ENCODE data around the gene UGT8.

UGT8 gene

DNA sequence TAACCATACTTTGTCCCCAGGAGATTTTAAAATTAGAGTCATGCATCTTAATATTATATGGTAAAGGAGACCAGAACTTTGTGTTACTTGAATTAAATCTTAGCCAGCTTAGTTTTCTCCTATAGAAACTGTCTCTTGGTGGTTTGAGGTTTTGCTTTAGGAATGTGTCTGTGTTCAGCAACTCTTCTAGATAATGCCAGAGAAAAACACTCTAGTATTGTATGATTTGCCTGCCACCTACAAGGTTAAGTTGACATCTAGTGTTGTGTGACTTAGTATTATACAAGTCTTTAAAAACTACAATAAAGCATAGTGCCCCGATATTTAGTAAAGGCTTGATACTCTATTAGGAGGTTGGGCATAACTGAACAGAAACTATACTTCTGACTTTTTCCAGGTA is 2.1 kb downstream of the UGT8 start:
- peak overlapping the region; percentile 95 for H3K4me2 ChIP-seq (ENCODE audit: low read depth, low read length, poor library complexity, severe bottlenecking)
- no peaks in the 10 kb centered on the region for H3K9me2 ChIP-seq (replicated peaks; ENCODE audit: insufficient read depth, low read length)
- H3K27me3 ChIP-seq (ENCODE audit: low read length): no peaks in the 10 kb centered on the region
- H2AFZ ChIP-seq (ENCODE audit: low read depth, low read length, severe bottlenecking): no peak overlapping the region
- peaks cover 29% of the 10 kb centered on the region for H3F3A ChIP-seq (ENCODE audit: insufficient read depth)
- peak overlapping the region; percentile 93 for H3K27ac ChIP-seq (ENCODE audit: low read depth, low read length)
- peaks cover 62% of the 10 kb centered on the region for H3K79me2 ChIP-seq (ENCODE audit: insufficient read depth, low read length)
- TF ChIP-seq EZH2phosphoT487 (conservative IDR thresholded peaks at IDR 0.05; ENCODE audit: low read length): no peak
- TF ChIP-seq, protein P1, sequence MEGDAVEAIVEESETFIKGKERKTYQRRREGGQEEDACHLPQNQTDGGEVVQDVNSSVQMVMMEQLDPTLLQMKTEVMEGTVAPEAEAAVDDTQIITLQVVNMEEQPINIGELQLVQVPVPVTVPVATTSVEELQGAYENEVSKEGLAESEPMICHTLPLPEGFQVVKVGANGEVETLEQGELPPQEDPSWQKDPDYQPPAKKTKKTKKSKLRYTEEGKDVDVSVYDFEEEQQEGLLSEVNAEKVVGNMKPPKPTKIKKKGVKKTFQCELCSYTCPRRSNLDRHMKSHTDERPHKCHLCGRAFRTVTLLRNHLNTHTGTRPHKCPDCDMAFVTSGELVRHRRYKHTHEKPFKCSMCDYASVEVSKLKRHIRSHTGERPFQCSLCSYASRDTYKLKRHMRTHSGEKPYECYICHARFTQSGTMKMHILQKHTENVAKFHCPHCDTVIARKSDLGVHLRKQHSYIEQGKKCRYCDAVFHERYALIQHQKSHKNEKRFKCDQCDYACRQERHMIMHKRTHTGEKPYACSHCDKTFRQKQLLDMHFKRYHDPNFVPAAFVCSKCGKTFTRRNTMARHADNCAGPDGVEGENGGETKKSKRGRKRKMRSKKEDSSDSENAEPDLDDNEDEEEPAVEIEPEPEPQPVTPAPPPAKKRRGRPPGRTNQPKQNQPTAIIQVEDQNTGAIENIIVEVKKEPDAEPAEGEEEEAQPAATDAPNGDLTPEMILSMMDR (IDR thresholded peaks at IDR 0.05; ENCODE audit: insufficient read depth, low read length, poor library complexity, severe bottlenecking): no peak
- H3K4me3 ChIP-seq (ENCODE audit: insufficient read depth, low read length, poor library complexity, severe bottlenecking): peak overlapping the region; percentile 64
- H4K20me1 ChIP-seq (ENCODE audit: low read depth, low read length): no peaks in the 10 kb centered on the region
- H3K36me3 ChIP-seq (ENCODE audit: low read length): no peaks in the 10 kb centered on the region
- peak overlapping the region; percentile 92 for H3K9ac ChIP-seq (ENCODE audit: low read length)
- no peaks in the 10 kb centered on the region for H3K9me3 ChIP-seq (ENCODE audit: insufficient read depth, low read length)

DNA sequence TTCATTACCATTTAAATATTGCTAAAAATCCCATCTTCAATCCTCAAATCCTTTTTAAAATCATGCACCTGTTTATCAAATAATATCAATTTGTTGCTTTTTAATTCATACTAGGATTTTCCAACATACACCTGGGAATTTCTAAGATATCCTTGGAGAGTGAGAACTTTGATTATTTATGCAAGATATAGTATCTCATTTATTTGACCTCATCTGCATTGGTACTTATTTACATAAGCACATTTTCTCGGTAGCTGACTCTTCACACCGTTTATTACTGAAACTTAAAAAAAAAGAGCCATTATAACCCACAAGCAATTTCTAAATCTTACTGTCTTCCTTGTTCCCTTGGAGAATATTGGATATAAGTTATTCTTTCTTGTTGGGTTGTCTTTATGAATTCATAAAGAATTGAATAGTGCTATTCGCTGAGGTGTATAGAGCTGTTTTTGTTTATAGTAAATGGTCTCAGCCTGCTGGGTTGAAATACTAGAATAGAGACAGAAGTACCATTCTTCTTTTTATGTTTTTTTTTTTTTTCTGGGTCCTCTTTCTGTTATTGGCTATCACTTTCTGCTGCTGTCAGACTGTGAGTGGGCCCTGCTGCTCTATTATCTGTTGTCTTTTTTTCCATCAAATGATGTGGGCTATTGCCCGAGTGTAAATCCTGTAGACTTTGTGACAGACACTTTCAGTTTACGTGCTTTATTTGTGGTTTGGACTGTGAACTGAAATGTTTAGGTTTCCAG is 2.9 kb downstream of the UGT8 start:
- no peaks in the 10 kb centered on the region for H3K36me3 ChIP-seq (ENCODE audit: low read length)
- TF ChIP-seq, protein P1 (IDR thresholded peaks at IDR 0.05; ENCODE audit: insufficient read depth, low read length, poor library complexity, severe bottlenecking): no peak
- no peak for TF ChIP-seq EZH2phosphoT487 (conservative IDR thresholded peaks at IDR 0.05; ENCODE audit: low read length)
- H3K9me3 ChIP-seq (ENCODE audit: insufficient read depth, low read length): no peaks in the 10 kb centered on the region
- H3K4me2 ChIP-seq (ENCODE audit: low read depth, low read length, poor library complexity, severe bottlenecking): peak overlapping the region; percentile 95
- H3F3A ChIP-seq (ENCODE audit: insufficient read depth): peaks cover 29% of the 10 kb centered on the region
- peaks cover 71% of the 10 kb centered on the region for H3K79me2 ChIP-seq (ENCODE audit: insufficient read depth, low read length)
- no peak overlapping the region for H2AFZ ChIP-seq (ENCODE audit: low read depth, low read length, severe bottlenecking)
- peak overlapping the region; percentile 93 for H3K27ac ChIP-seq (ENCODE audit: low read depth, low read length)
- no peaks in the 10 kb centered on the region for H4K20me1 ChIP-seq (ENCODE audit: low read depth, low read length)
- H3K9ac ChIP-seq (ENCODE audit: low read length): peak overlapping the region; percentile 92
- no peaks in the 10 kb centered on the region for H3K9me2 ChIP-seq (replicated peaks; ENCODE audit: insufficient read depth, low read length)
- peak overlapping the region; percentile 64 for H3K4me3 ChIP-seq (ENCODE audit: insufficient read depth, low read length, poor library complexity, severe bottlenecking)
- H3K27me3 ChIP-seq (ENCODE audit: low read length): no peaks in the 10 kb centered on the region

GRCh38 chr4:114603497-114603896 is 4.9 kb downstream of the UGT8 start:
- Histone ChIP-seq H3K9ac (ENCODE audit: low read length) (peak overlapping the region; percentile 92), H3K36me3 (ENCODE audit: low read length) (no peaks in the 10 kb centered on the region), H4K20me1 (ENCODE audit: low read depth, low read length) (no peaks in the 10 kb centered on the region), H3K79me2 (ENCODE audit: insufficient read depth, low read length) (peaks cover 86% of the 10 kb centered on the region), H3K4me3 (ENCODE audit: insufficient read depth, low read length, poor library complexity, severe bottlenecking) (peak overlapping the region; percentile 50), H3K9me2 (replicated peaks; ENCODE audit: insufficient read depth, low read length) (no peaks in the 10 kb centered on the region), H2AFZ (ENCODE audit: low read depth, low read length, severe bottlenecking) (no peak overlapping the region), H3K27ac (ENCODE audit: low read depth, low read length) (peak overlapping the region; percentile 93), H3K9me3 (ENCODE audit: insufficient read depth, low read length) (no peaks in the 10 kb centered on the region), H3F3A (ENCODE audit: insufficient read depth) (peaks cover 29% of the 10 kb centered on the region), H3K27me3 (ENCODE audit: low read length) (no peaks in the 10 kb centered on the region), H3K4me2 (ENCODE audit: low read depth, low read length, poor library complexity, severe bottlenecking) (peak overlapping the region; percentile 95)
- TF ChIP-seq EZH2phosphoT487 (conservative IDR thresholded peaks at IDR 0.05; ENCODE audit: low read length): no peak
- TF ChIP-seq, protein P1 (IDR thresholded peaks at IDR 0.05; ENCODE audit: insufficient read depth, low read length, poor library complexity, severe bottlenecking): no peak
